GM12878 (cell line): ENCODE results near the gene CLDN7. TPM values are rescaled to one million over a fixed set of nuclear protein-coding genes. Genes with fewer than 3 reads are reported as not detected.
A peak's percentile ranks its signal among the peaks of the same experiment; 100 is the strongest.

ENCODE experiments used
- CBFB ChIP-seq: IDR thresholded peaks from 2 replicates; pipeline ENCODE4 v1.6.1; 2016; ENCODE audit warnings: antibody characterized with exemption, low read depth
- DPF2 ChIP-seq: fragments of 450-650 bp; IDR thresholded peaks from 2 replicates; pipeline ENCODE4 v1.6.1; 2017; ENCODE audit warnings: mild to moderate bottlenecking
- EED ChIP-seq: sonication (generic); IDR thresholded peaks from 2 replicates; pipeline ENCODE4 v1.6.1; 2016; ENCODE audit warnings: antibody characterized with exemption, low read depth
- IKZF1 ChIP-seq: fragments of 450-650 bp; conservative IDR thresholded peaks from 2 replicates; pipeline ENCODE4 v1.6.1; 2017; ENCODE audit warnings: antibody characterized with exemption, mild to moderate bottlenecking
- LARP7 ChIP-seq: fragments of 450-650 bp; IDR thresholded peaks from 2 replicates; pipeline ENCODE4 v1.6.1; 2017; ENCODE audit warnings: mild to moderate bottlenecking
- SMC3 ChIP-seq: IDR thresholded peaks from 2 replicates; pipeline ENCODE4 v1.6.1; 2011; ENCODE audit warnings: low read length, improper control_type of control experiment, borderline replicate concordance
- TCF3 ChIP-seq: IDR thresholded peaks from 2 replicates; pipeline ENCODE4 v1.6.1; 2012; ENCODE audit warnings: low read depth, mild to moderate bottlenecking, low read length, borderline replicate concordance; ENCODE audit not compliant: insufficient read depth
- YY1 ChIP-seq: IDR thresholded peaks from 2 replicates; pipeline ENCODE4 v1.6.1; 2011; ENCODE audit warnings: low read depth, mild to moderate bottlenecking, low read length
- polyA plus RNA-seq, 11 experiments: library from polyadenylated mRNA; depleted of rRNA in 4 of 11; unstranded in 6 of 11; stranded (reverse) in 5 of 11; fragments of >200 nt; fragmentation: Nextera tagmentation in 4 of 11; fragmentation: Illumina TruSeq in 1 of 11; extraction: Ambion mirVana in 4 of 11; extraction: Trizol in 1 of 11; gene quantifications; 1 replicate in 1 of 11; 2 replicates in 10 of 11; pipeline versions ENCODE4 v1.2.1 to v1.2.3, GENCODE V29; 2011 to 2016; ENCODE audit warnings: inconsistent platforms in 2 of 11, missing spikeins in 2 of 11, low read depth in 1 of 11
- total RNA-seq, 4 experiments: library from RNA; depleted of rRNA in 3 of 4; stranded (reverse); fragments of >200 nt in 3 of 4; fragmentation: Illumina TruSeq in 1 of 4; extraction: Trizol in 1 of 4; gene quantifications; 2 replicates each; pipeline versions ENCODE4 v1.2.1 to v1.2.3, GENCODE V29; 2013 to 2021
- TF ChIP-seq, protein P1 (sequence below): fragments of 450-650 bp; formaldehyde crosslinking; IDR thresholded peaks from 2 replicates; pipeline ENCODE4 v1.4.0; 2022; ENCODE audit warnings: mild to moderate bottlenecking, moderate library complexity
- TF ChIP-seq, protein P2 (sequence below): IDR thresholded peaks from 2 replicates; pipeline ENCODE4 v1.6.1; 2012; ENCODE audit warnings: low read depth, low read length, improper control_type of control experiment

CLDN7 gene
- total and polyA plus RNA-seq, 10 of the 15 experiments (the other 5 are each of a cell fraction or from before 2014, with no cell fraction given), result 0.19 to 1.3 (median 0.36) TPM; not detected in 5

GRCh38 chr17:7296189-7296861 lies 34.0 kb upstream of the CLDN7 start (continued):
- peak; percentile 39; the same call in 1 of the 2 replicates for TF ChIP-seq CBFB
- peak; percentile 72 for TF ChIP-seq YY1
- TF ChIP-seq DPF2, result 0 out of 2 replicates have a peak, but pooled peaks have one; percentile 24
- TF ChIP-seq IKZF1, result peak; percentile 83
- TF ChIP-seq TCF3, result 0 out of 2 replicates have a peak, but pooled peaks have one; percentile 56
- TF ChIP-seq EED, result peak; percentile 40; the same call in 1 of the 2 replicates
- TF ChIP-seq, protein P1, sequence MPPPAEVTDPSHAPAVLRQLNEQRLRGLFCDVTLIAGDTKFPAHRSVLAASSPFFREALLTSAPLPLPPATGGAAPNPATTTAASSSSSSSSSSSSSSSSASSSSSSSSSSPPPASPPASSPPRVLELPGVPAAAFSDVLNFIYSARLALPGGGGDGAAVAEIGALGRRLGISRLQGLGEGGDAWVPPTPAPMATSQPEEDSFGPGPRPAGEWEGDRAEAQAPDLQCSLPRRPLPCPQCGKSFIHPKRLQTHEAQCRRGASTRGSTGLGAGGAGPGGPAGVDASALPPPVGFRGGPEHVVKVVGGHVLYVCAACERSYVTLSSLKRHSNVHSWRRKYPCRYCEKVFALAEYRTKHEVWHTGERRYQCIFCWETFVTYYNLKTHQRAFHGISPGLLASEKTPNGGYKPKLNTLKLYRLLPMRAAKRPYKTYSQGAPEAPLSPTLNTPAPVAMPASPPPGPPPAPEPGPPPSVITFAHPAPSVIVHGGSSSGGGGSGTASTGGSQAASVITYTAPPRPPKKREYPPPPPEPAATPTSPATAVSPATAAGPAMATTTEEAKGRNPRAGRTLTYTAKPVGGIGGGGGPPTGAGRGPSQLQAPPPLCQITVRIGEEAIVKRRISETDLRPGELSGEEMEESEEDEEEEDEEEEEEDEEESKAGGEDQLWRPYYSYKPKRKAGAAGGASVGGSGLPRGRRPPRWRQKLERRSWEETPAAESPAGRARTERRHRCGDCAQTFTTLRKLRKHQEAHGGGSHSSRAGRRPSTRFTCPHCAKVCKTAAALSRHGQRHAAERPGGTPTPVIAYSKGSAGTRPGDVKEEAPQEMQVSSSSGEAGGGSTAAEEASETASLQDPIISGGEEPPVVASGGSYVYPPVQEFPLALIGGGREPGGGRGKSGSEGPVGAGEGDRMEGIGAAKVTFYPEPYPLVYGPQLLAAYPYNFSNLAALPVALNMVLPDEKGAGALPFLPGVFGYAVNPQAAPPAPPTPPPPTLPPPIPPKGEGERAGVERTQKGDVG, result no peak
- TF ChIP-seq LARP7, result peak; percentile 74; the same call in 1 of the 2 replicates
- TF ChIP-seq SMC3, result peak; percentile 93
- TF ChIP-seq, protein P2, sequence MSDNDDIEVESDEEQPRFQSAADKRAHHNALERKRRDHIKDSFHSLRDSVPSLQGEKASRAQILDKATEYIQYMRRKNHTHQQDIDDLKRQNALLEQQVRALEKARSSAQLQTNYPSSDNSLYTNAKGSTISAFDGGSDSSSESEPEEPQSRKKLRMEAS, result peak; percentile 47; the same call in 1 of the 2 replicates
